NCI-H2196 treated with DMSO at 0.1 percent for 48 hours (cell line): ENCODE measurements around the gene LDLRAD4.

Experiments used
- DNase-seq: peaks from one replicate; lab custom pipeline; 2025; ENCODE audit not compliant: unreplicated experiment; lab: John Stamatoyannopoulos, UW

Gene LDLRAD4

GRCh38 chr18:13264091-13265007 lies 45.8 kb downstream of the LDLRAD4 start:
- DNase-seq = no peak

DNA sequence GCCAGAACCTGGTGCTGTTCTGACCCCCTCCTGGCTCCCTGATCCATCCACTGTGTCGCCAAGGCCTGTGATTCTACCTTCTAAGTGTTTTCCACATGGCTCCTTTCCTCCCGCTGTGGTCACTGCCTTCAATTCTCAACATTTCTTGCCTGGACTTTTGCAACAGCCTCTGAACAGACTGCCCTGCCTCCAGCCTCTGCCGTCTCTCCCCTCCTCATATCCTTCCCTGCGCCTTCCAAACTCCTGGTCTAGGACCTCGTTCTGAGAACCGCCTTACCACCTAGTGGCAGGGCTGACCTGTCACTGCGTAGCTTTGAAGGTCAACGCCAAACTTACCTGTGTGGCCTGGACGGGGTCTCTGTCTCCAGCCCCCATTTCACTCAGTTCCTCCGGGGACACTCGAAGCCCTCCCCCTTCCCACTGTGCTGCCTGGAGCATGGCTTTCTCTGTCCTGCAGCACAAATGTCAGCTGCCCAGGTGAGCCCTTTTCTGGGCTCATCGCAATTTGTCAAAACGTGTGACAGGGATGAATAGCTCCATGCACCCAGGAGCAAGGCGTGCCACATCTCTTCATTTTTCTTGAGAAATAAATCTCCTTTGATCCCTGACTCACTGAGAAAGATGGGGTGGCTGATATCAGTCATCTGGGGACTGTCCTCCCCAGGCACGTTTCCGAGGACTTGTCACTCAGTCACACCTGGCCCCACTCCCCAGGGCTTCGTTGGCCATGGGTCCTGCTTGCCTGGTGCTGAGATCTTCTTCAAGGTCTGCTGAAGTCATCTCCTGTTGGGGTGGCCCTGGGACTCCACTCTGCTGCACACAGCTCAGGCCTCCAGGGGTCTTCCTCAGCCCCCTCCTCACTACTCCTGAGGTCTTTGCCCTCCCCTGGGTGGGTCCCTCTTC lies 46.7 kb downstream of the LDLRAD4 start:
- no peak for DNase-seq

DNA sequence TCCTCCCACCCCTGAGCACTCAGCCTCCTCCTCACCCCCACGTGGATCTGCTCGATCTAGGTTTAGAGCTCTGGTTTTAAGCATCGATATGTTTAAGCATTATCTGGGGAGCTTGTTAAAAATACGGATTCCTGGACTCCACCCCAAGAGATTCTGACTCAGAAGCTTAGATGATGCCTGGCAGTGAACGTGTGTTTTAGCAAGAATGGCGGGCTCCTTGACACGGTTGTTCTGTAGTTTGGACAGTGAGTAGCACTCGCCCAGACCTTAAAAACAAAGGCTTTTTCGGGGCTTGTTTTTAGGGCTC lies 47.3 kb downstream of the LDLRAD4 start:
- no peak for DNase-seq

DNA sequence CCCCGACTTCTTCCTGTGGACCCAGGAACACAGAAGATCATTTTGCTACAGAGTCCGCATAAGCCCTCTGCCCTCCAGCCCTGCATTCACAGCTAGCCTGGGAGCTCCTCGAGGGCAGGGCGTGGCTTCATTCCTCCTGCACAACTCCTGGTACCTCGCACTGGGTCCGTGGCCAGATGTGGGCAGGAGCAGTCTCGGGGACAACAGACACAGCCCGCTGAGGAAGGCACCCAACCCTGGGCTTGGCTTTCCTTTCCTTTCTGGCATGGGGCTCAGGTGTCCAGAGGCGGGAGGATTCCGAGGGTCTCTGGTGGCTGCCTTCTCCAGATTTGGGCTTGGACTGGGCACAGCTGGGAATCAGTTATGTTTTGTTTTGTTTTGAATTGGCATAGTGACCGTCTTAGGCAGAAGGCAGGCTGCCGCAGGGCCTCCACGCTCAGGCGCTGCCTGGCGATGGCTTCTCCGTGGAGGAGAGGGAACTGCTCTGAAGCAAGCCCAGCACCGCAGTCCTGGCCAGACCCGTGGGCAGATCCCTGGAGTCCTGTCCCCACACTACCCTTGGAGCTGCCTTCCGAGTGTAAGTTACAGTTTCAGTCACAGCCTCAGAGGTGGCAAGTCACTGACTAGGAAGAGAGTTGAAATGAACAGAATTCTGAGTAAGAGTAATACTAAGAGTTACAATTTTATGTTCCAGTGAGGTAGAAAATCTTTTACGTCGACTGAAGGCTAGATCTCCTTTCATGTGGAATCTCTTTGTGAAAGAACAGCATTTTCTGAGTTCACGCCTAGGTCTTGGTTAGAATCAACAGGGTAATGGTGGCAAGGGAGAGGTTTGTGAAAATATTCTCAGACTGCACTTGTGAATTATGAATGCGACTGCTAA lies 47.9 kb downstream of the LDLRAD4 start:
- no peak for DNase-seq

DNA sequence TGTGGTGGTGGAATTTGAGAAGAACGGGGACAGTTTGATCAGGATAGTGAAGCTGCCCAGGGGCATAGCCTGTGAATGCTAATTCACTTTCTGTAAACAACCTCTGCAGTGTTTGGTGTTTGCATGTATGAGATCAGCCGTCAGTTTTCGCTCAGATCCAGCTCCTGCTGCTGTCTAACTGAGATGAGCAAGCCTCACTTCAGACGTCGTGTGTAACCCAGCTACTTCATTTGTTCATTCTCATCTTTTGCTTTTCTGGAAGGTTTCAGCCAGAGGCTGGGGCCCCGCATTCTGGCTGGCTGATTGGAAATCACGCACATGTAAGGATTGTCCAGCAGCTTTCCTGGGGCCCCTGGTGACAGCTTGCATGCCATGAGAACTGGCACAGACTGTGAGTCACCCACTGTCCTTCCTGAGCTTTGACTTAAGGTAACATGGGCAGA lies 48.9 kb downstream of the LDLRAD4 start:
- DNase-seq = no peak

DNA sequence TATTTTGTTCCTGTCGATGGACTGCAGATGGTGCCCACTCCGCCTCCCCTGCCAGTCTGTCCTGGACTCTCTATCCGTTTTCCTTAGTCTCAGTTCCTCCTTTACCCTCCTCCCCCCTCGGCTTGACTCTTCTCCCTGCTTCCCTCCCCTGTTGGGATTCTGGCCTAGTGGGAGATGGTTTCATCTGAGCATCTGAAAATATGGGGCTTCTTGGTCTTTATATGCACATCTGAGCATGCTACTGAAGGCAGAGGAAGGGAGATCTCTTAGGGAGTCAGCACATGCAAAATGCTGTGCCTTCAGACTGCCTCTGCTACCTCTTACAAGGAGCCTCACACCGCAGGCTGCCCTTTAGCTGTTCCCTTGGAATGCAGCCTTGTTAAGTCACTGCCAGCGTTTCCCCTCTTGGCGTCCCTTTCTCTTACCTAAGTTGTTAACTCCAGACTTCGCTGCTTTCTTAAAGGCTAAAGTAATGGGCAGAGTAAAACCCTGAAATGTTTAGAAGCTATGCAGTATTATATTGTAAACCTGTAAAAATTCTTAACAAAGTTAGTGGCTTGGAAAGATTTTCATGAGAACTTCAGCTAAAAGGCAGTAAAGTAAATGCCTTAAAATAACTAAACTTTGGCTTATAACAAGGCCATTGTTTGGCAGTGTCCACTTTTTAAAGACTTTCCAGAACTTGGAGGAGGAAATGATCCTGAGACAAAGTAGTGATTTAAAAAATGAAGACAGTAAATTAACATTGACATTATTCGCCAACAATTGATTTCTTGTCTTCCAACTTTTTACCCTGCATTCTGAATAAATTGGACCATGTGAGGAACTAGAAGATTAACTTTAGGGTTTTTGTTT lies 49.8 kb downstream of the LDLRAD4 start:
- no peak for DNase-seq

- DNase-seq = no peak
Measured at GRCh38 chr18:13269013-13269280, 50.4 kb downstream of the LDLRAD4 start.

- DNase-seq = no peak
Measured at GRCh38 chr18:13269521-13270011, 51.0 kb downstream of the LDLRAD4 start.

- DNase-seq = no peak
Measured at GRCh38 chr18:13270279-13270855, 51.8 kb downstream of the LDLRAD4 start.

DNA sequence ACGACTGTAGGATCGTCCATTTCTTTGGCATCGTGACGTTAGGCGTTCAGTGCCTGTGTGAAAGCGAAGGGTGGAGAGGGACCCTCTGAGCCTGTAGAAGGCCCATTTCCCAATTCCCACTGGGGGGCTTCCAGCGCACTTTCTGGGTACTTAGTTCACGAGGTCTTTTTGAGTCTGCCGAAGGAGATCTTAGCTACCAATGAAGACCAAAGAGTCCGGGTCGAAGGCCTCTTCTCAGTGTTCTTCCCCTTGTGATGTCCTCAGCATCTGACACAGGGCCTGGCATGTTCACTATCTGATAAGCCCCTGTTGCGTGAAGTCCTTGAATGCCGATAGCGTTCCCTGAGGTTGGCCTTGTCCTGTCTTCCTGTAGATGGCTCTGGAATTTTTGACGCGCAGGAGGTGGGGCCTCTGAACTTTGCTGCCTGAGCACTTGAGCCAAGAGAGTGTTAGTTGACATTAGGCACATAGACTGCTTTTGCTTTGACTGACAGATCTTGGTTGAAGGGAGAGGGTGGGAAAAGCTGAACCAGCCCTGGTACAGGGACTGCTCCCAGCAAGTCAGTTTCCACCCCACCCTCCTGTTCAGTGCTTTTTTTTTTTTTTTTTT lies 52.8 kb downstream of the LDLRAD4 start:
- DNase-seq = no peak

DNA sequence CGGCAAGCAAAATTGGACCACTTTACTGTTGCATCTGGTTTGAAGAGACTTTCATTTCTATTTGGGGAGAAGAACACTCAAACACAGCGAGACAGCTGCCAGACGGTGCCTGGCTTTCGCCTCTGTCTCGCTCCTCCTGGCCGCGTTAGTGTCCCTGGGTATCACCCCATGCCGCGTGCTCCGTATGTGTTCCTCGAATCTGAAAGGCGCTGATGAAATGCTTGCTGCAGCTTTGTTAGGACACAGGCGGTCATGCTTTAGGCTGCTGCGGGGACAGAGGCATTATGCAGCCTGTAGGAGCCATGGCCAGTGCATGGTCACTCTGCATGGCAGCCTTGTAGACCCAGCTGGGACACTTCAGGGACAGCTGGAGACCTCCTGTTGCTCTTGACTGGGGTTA lies 53.9 kb downstream of the LDLRAD4 start:
- no peak for DNase-seq

GRCh38 chr18:13273800-13274199 lies 55.2 kb downstream of the LDLRAD4 start:
- DNase-seq = no peak

DNA sequence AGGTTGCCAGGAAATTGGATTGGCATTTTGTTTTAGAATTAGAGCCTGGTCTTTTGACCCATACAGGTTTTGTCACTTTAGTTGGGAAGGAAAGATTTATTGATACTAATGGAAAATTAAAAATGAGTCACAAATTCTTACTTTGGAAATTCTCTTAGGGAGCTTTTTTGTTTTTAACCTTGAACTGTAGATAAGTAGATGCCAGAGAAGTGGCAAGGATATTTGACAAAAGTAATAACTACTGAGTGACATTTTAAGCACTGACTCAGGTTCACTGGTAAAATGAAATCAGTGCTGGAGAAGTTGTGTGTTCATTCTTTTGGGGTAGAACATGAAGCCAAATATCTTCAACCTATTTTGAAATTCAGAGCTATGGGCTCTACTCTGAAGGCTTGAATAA lies 56.5 kb downstream of the LDLRAD4 start:
- no peak for DNase-seq

GRCh38 chr18:13276530-13277520 lies 58.3 kb downstream of the LDLRAD4 start:
- no peak for DNase-seq

GRCh38 chr18:13278062-13278630 lies 59.6 kb downstream of the LDLRAD4 start:
- DNase-seq = no peak

- DNase-seq = no peak
Measured at GRCh38 chr18:13279181-13280069, 60.9 kb downstream of the LDLRAD4 start.
